ENCODE measurements around the gene PSME3. TPM values are rescaled to one million over a fixed set of nuclear protein-coding genes. Genes with fewer than 3 reads are reported as not detected.

PSME3 gene
- total RNA-seq, result 10 to 100 TPM; 94.2 to 94.6 TPM

GRCh38 chr17:42832934-42833766 is at the start of gene PSME3:
Gene PSME3 (plus strand): TSS chr17:42833397. CDS start chr17:42833632, 235 bp downstream.

GRCh38 chr17:42798383-42799380 is 34.5 kb upstream of the PSME3 start, which contains the start of the genes CNTD1 and COA3:
Gene CNTD1 (plus strand): TSS chr17:42798861. CDS start chr17:42799068, 207 bp downstream.
Gene COA3 (minus strand): TSS chr17:42798704. CDS start chr17:42798681, 23 bp downstream.

GRCh38 chr17:42844271-42844670 is 11.1 kb downstream of the PSME3 start, which contains the start of gene AOC2:
Gene AOC2 (plus strand): TSS chr17:42844580. CDS start chr17:42844627, 47 bp downstream.

GRCh38 chr17:42850954-42851353 is 17.8 kb downstream of the PSME3 start, which contains the start of gene AOC3:
Gene AOC3 (plus strand): TSS chr17:42851199. CDS start chr17:42851344, 145 bp downstream.

Small RNA genes within 50 kb of the gene (microRNA-seq; reads per million reads assigned to microRNA genes)
- 0.63 reads per million for gene MIR6781 (ENCODE audit: borderline microRNAs expressed, borderline replicate concordance)

Other genes with a start within 250 kb of the PSME3 start
- gene RETREG3, start 224.0 kb upstream of the PSME3 start, total RNA-seq, result 10 to 100 TPM; 73.0 to 73.6 TPM
- gene TUBG1, start 223.7 kb upstream of the PSME3 start, total RNA-seq, result 10 to 100 TPM; 37.6 to 39.0 TPM
- gene TUBG2, start 174.1 kb upstream of the PSME3 start, total RNA-seq, result 1 to 10 TPM; 8.5 to 8.8 TPM
- gene PLEKHH3, start 156.4 kb upstream of the PSME3 start, total RNA-seq, result 1 to 10 TPM; 1.6 TPM
- under 1 TPM; 0.35 to 0.39 TPM for gene CCR10, start 151.6 kb upstream of the PSME3 start, total RNA-seq
- gene CNTNAP1, start 150.9 kb upstream of the PSME3 start, total RNA-seq, result 1 to 10 TPM; 1.5 TPM
- 10 to 100 TPM; 56.2 to 66.4 TPM for gene EZH1, start 88.4 kb upstream of the PSME3 start, total RNA-seq
- gene RAMP2, start 72.2 kb upstream of the PSME3 start, total RNA-seq, result not detected
- 10 to 100 TPM; 43.7 to 48.8 TPM for gene VPS25, start 59.9 kb upstream of the PSME3 start, total RNA-seq
- gene WNK4, start 52.8 kb upstream of the PSME3 start, total RNA-seq, result under 1 TPM; 0.08 to 0.26 TPM
- 10 to 100 TPM; 37.4 to 40.4 TPM for gene COA3, start 34.7 kb upstream of the PSME3 start, total RNA-seq
- under 1 TPM in 1 of 2 experiments, not detected in 1; 0.20 TPM for gene CNTD1, start 34.5 kb upstream of the PSME3 start, total RNA-seq
- gene BECN1, start 9.1 kb upstream of the PSME3 start, total RNA-seq, result 10 to 100 TPM; 83.5 to 93.9 TPM
- 1 to 10 TPM; 1.1 to 1.2 TPM for gene AOC2, start 11.2 kb downstream of the PSME3 start, total RNA-seq
- gene AOC3, start 17.8 kb downstream of the PSME3 start, total RNA-seq, result under 1 TPM; 0.12 to 0.45 TPM
- gene G6PC1, start 67.4 kb downstream of the PSME3 start, total RNA-seq, result not detected
- gene AARSD1, start 131.1 kb downstream of the PSME3 start, total RNA-seq, result 10 to 100 TPM; 32.5 to 37.3 TPM
- gene PTGES3L, start 146.7 kb downstream of the PSME3 start, total RNA-seq, result under 1 TPM; 0.26 to 0.38 TPM
- gene RUNDC1, start 147.2 kb downstream of the PSME3 start, total RNA-seq, result 10 to 100 TPM; 15.6 to 15.7 TPM
- 1,000 to 10,000 TPM; 1,393 to 1,409 TPM for gene RPL27, start 165.0 kb downstream of the PSME3 start, total RNA-seq
- gene IFI35, start 173.4 kb downstream of the PSME3 start, total RNA-seq, result 10 to 100 TPM; 61.5 to 67.3 TPM
- 10 to 100 TPM; 18.0 to 19.8 TPM for gene VAT1, start 189.0 kb downstream of the PSME3 start, total RNA-seq
- not detected for gene RND2, start 191.8 kb downstream of the PSME3 start, total RNA-seq